ENCODE data around the gene SLC5A7.

The SLC5A7 gene

DNA sequence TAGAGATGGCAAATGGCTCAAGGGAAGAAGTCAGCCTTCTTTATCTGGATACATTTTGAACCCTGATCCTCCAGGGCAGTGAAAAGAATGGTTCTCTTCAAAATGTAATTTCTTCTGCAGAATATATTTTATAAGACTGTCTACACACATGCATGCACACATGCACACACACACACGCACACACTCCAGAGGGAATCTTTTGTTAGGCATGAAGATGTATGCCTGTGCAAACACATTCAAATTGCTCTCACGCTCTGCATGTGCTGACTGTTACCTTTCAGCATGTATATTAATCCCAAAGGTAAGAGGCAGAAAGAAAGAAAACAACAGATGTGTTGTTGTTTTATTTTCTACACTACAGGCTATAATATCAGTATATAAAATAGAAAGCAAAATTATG, 43.2 kb downstream of the SLC5A7 start:
- in situ Hi-C loops (cut with MboI; ENCODE audit: low sequenced_read_pairs) = no loop called here
- H3K4me3 ChIP-seq = no peak overlapping the region
- no peak for DNase-seq (ENCODE audit: low spot score in 2 of 2)
- H3K27me3 ChIP-seq (ENCODE audit: low read depth) = no peaks in the 10 kb centered on the region
- no peaks in the 10 kb centered on the region for H3K9me3 ChIP-seq
- no peaks in the 10 kb centered on the region for H3K4me1 ChIP-seq
- H3K36me3 ChIP-seq (replicated peaks) = no peaks in the 10 kb centered on the region

GRCh38 chr2:108029912-108030311, 43.6 kb downstream of the SLC5A7 start:
- DNase-seq (ENCODE audit: low spot score in 2 of 2) = no peak
- in situ Hi-C loops (cut with MboI; ENCODE audit: low sequenced_read_pairs) = no loop called here
- H3K36me3 ChIP-seq (replicated peaks) = no peaks in the 10 kb centered on the region
- no peaks in the 10 kb centered on the region for H3K27me3 ChIP-seq (ENCODE audit: low read depth)
- no peaks in the 10 kb centered on the region for H3K9me3 ChIP-seq
- H3K4me1 ChIP-seq = no peaks in the 10 kb centered on the region
- H3K4me3 ChIP-seq = no peak overlapping the region

DNA sequence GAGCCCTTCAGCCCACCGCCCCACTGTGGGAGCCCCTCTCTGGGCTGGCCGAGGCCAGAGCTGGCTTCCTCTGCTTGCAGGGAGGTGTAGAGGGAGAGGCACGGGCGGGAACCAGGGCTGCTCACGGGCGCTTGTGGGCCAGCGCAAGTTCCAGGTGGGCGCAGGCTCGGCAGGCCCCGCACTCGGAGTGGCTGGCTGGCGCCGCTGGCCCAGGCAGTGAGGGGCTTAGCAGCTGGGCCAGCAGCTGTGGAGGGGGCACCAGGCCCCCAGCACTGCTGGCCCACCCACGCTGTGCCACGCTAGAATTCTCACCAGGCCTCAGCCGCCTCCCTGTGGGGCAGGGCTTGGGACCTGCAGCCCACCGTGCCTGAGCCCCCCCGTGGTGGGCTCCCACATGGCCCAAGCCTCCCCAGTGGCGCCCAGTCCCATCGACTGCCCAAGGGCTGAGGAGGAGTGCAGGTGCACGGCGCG, 45.2 kb downstream of the SLC5A7 start:
- in situ Hi-C loops (cut with MboI; ENCODE audit: low sequenced_read_pairs) = no loop called here
- H3K36me3 ChIP-seq (replicated peaks) = no peaks in the 10 kb centered on the region

DNA sequence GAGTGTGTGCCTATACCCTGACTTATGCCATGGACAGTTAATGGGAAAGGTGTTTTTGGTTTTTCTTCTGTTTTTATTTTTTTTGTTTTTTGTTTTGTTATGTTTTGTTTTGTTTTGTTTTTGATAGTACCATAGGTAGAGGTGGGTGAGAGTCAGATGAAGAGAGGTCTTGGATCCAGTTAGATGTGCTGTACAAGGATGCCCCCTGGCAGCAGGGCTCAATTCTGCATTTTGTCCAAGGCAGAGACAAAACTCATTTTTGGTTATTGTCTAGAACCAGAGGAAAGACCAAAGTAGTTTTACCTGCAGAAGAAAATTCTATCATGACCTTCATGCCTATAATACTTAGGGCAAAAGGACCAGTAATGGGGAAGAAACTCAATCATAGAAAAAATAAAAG, 48.5 kb downstream of the SLC5A7 start:
- Histone ChIP-seq H3K4me1 (no peaks in the 10 kb centered on the region), H3K9me3 (no peaks in the 10 kb centered on the region), H3K4me3 (no peak overlapping the region), H3K27me3 (ENCODE audit: low read depth) (no peaks in the 10 kb centered on the region), H3K36me3 (replicated peaks) (no peaks in the 10 kb centered on the region)
- no peak for DNase-seq (ENCODE audit: low spot score in 2 of 2)
- in situ Hi-C loops (cut with MboI; ENCODE audit: low sequenced_read_pairs) = no loop called here

More for the DNA sequence above, 45.2 kb downstream of the SLC5A7 start:
- Histone ChIP-seq H3K4me3 (no peak overlapping the region), H3K4me1 (no peaks in the 10 kb centered on the region), H3K27me3 (ENCODE audit: low read depth) (no peaks in the 10 kb centered on the region), H3K9me3 (no peaks in the 10 kb centered on the region)
- no peak for DNase-seq (ENCODE audit: low spot score in 2 of 2)

GRCh38 chr2:108048752-108049151, 62.4 kb downstream of the SLC5A7 start:
- Histone ChIP-seq H3K4me3 (no peak overlapping the region), H3K36me3 (replicated peaks) (no peaks in the 10 kb centered on the region)
- in situ Hi-C loops (cut with MboI; ENCODE audit: low sequenced_read_pairs) = no loop called here

GRCh38 chr2:108058576-108059137, 72.3 kb downstream of the SLC5A7 start:
- in situ Hi-C loops (cut with MboI; ENCODE audit: low sequenced_read_pairs) = no loop called here
- Histone ChIP-seq H3K36me3 (replicated peaks) (no peaks in the 10 kb centered on the region), H3K9me3 (no peaks in the 10 kb centered on the region), H3K4me3 (no peak overlapping the region), H3K27me3 (ENCODE audit: low read depth) (no peaks in the 10 kb centered on the region), H3K4me1 (no peaks in the 10 kb centered on the region)
- no peak for DNase-seq (ENCODE audit: low spot score in 2 of 2)

More at GRCh38 chr2:108048752-108049151, 62.4 kb downstream of the SLC5A7 start:
- no peaks in the 10 kb centered on the region for H3K4me1 ChIP-seq
- no peak for DNase-seq (ENCODE audit: low spot score in 2 of 2)
- no peaks in the 10 kb centered on the region for H3K27me3 ChIP-seq (ENCODE audit: low read depth)
- H3K9me3 ChIP-seq = no peaks in the 10 kb centered on the region

GRCh38 chr2:108061439-108062042, 75.2 kb downstream of the SLC5A7 start:
- H3K36me3 ChIP-seq (replicated peaks) = no peaks in the 10 kb centered on the region
- H3K9me3 ChIP-seq = no peaks in the 10 kb centered on the region
- in situ Hi-C loops (cut with MboI; ENCODE audit: low sequenced_read_pairs) = no loop called here
- no peak for DNase-seq (ENCODE audit: low spot score in 2 of 2)
- no peaks in the 10 kb centered on the region for H3K4me1 ChIP-seq
- no peak overlapping the region for H3K4me3 ChIP-seq
- H3K27me3 ChIP-seq (ENCODE audit: low read depth) = no peaks in the 10 kb centered on the region
